ENCODE measurements around the gene PRRC2C.

The PRRC2C gene

GRCh38 chr1:171485375-171486047 is at the start of gene PRRC2C:
PRRC2C (plus strand) TSS chr1:171485530; CDS start chr1:171512089, 26,559 bp downstream.
- DNase-seq = peak; percentile 98

GRCh38 chr1:171438441-171438840 is 46.9 kb upstream of the PRRC2C start:
- no peak for DNase-seq

- DNase-seq = peak; percentile 51
Observed at GRCh38 chr1:171440201-171440600, 45.1 kb upstream of the PRRC2C start.

- peak; percentile 50 for DNase-seq
Observed at GRCh38 chr1:171441278-171441895, 43.9 kb upstream of the PRRC2C start.

GRCh38 chr1:171446386-171446785 is 38.9 kb upstream of the PRRC2C start:
- no peak for DNase-seq

- no peak for DNase-seq
Observed at GRCh38 chr1:171455967-171456366, 29.4 kb upstream of the PRRC2C start.

- no peak for DNase-seq
Observed at GRCh38 chr1:171457412-171457811, 27.9 kb upstream of the PRRC2C start.

- DNase-seq = no peak
Observed at GRCh38 chr1:171460018-171460620, 25.2 kb upstream of the PRRC2C start.

- DNase-seq = no peak
Observed at GRCh38 chr1:171467626-171468025, 17.7 kb upstream of the PRRC2C start.

- peak; percentile 65 for DNase-seq
Observed at GRCh38 chr1:171468120-171468750, 17.1 kb upstream of the PRRC2C start.

GRCh38 chr1:171470726-171471125 is 14.6 kb upstream of the PRRC2C start:
- no peak for DNase-seq

GRCh38 chr1:171472183-171472647 is 13.1 kb upstream of the PRRC2C start:
- DNase-seq = no peak

GRCh38 chr1:171476829-171477228 is 8.5 kb upstream of the PRRC2C start:
- DNase-seq = no peak

- no peak for DNase-seq
Observed at GRCh38 chr1:171477804-171478203, 7.5 kb upstream of the PRRC2C start.

GRCh38 chr1:171480035-171480434 is 5.3 kb upstream of the PRRC2C start:
- no peak for DNase-seq

- peak; percentile 73 for DNase-seq
Observed at GRCh38 chr1:171484760-171485374, 463 bp upstream of the PRRC2C start.

- peak; percentile 83 for DNase-seq
Observed at GRCh38 chr1:171486048-171486519, 754 bp downstream of the PRRC2C start.

GRCh38 chr1:171487038-171487437 is 1.7 kb downstream of the PRRC2C start:
- no peak for DNase-seq

- no peak for DNase-seq
Observed at GRCh38 chr1:171488190-171488929, 3.0 kb downstream of the PRRC2C start.

GRCh38 chr1:171494076-171494475 is 8.7 kb downstream of the PRRC2C start:
- no peak for DNase-seq

- no peak for DNase-seq
Observed at GRCh38 chr1:171495444-171495843, 10.1 kb downstream of the PRRC2C start.

GRCh38 chr1:171500304-171500703 is 15.0 kb downstream of the PRRC2C start:
- no peak for DNase-seq
